Endothelial cell of umbilical vein (primary cell): ENCODE measurements around the gene KCNG2. TPM values are rescaled to one million over a fixed set of nuclear protein-coding genes. Genes with fewer than 3 reads are reported as not detected.

Experiments
- BruUV-seq: library from RNA; stranded (reverse); fragments of 400-500 nt; replicated peaks from 2 replicates; lab custom pipeline; 2021; lab: Mats Ljungman, UMichigan
- CTCF ChIA-PET: fragments of 300-600, 350-600 bp; sonication (Branson Sonifier 250); formaldehyde crosslinking; loops from one replicate; lab custom pipeline; 2021; ENCODE audit warnings: antibody characterized with exemption, inconsistent platforms; lab: Charles Lee
- POLR2A ChIA-PET: fragments of 300-600, 350-600 bp; sonication (Branson Sonifier 250); formaldehyde crosslinking; loops from one replicate; lab custom pipeline; 2021; ENCODE audit warnings: antibody characterized with exemption, inconsistent platforms; lab: Charles Lee
- DNase-seq: peaks from one replicate; pipeline ENCODE4 v3.0.0-alpha.2; 2011; ENCODE audit warnings: low read depth, low spot score
- FAIRE-seq: peaks from 2 replicates; lab custom pipeline; 2011; peaks lifted over from hg19 to GRCh38; lab: Jason Lieb, UNC
- H2AFZ ChIP-seq: 2 replicates; pipeline ENCODE4 v1.6.0; 2012; ENCODE audit warnings: low read depth, low read length, control low read depth, inconsistent platforms
- H3K27ac ChIP-seq: 2 replicates; pipeline ENCODE4 v1.5.1; 2011; ENCODE audit warnings: low read depth, mild to moderate bottlenecking, control low read depth, low read length, moderate library complexity; ENCODE audit not compliant: insufficient read depth
- H3K27me3 ChIP-seq, 2 experiments: 2 replicates each; pipeline versions ENCODE4 v1.6.0 to v1.6.1; 2011; ENCODE audit warnings: low read length in 2 of 2, mixed read lengths in 1 of 2; ENCODE audit not compliant: control insufficient read depth in 2 of 2, insufficient read depth in 2 of 2
- H3K36me3 ChIP-seq, 2 experiments: 2 replicates in 1 of 2; 3 replicates in 1 of 2; pipeline ENCODE4 v1.5.1; 2011; ENCODE audit warnings: low read length in 2 of 2, mild to moderate bottlenecking in 1 of 2, moderate library complexity in 1 of 2; ENCODE audit not compliant: control insufficient read depth in 2 of 2, insufficient read depth in 2 of 2; ENCODE audit errors: extremely low read depth in 1 of 2
- H3K4me1 ChIP-seq: 3 replicates; pipeline ENCODE4 v1.5.1; 2011; ENCODE audit warnings: mild to moderate bottlenecking, low read length; ENCODE audit not compliant: control insufficient read depth, insufficient read depth; ENCODE audit errors: extremely low read depth
- H3K4me2 ChIP-seq: 2 replicates; pipeline ENCODE4 v1.6.1; 2011; ENCODE audit warnings: low read length, control low read depth, mixed read lengths; ENCODE audit not compliant: insufficient read depth
- H3K4me3 ChIP-seq, 3 experiments: fragments of 200-600 bp in 1 of 3; sonication (generic), shearing (Covaris generic) in 1 of 3; replicated peaks in 1 of 3; 2 replicates each; pipeline ENCODE4 v1.5.1; 2011 to 2016; ENCODE audit warnings: control low read depth in 3 of 3, low read length in 3 of 3, mild to moderate bottlenecking in 2 of 3, inconsistent platforms in 1 of 3, low read depth in 1 of 3, moderate library complexity in 1 of 3; ENCODE audit not compliant: insufficient read depth in 1 of 3
- H3K79me2 ChIP-seq: 2 replicates; pipeline ENCODE4 v1.6.0; 2012; ENCODE audit warnings: low read length, inconsistent platforms; ENCODE audit not compliant: control insufficient read depth, insufficient read depth
- H3K9ac ChIP-seq: replicated peaks from 2 replicates; pipeline ENCODE3; 2011; ENCODE audit warnings: low read length, control low read depth; ENCODE audit not compliant: insufficient read depth; ENCODE audit errors: extremely low read depth
- H3K9me1 ChIP-seq: replicated peaks from 3 replicates; pipeline ENCODE4 v1.6.0; 2011; ENCODE audit warnings: mild to moderate bottlenecking, low read length; ENCODE audit not compliant: control insufficient read depth, insufficient read depth; ENCODE audit errors: extremely low read depth
- H3K9me3 ChIP-seq: replicated peaks from 2 replicates; pipeline ENCODE4 v1.5.1; 2012; ENCODE audit warnings: low read length, inconsistent platforms; ENCODE audit not compliant: control insufficient read depth, insufficient read depth
- H4K20me1 ChIP-seq: replicated peaks from 2 replicates; pipeline ENCODE3; 2011; ENCODE audit warnings: mild to moderate bottlenecking, low read length; ENCODE audit not compliant: control insufficient read depth, insufficient read depth; ENCODE audit errors: extremely low read depth
- EZH2 ChIP-seq: IDR thresholded peaks from 2 replicates; pipeline ENCODE4 v1.6.1; 2012; ENCODE audit warnings: borderline replicate concordance, low read depth, mild to moderate bottlenecking, moderate library complexity, low read length, inconsistent platforms; ENCODE audit not compliant: severe bottlenecking
- FOS ChIP-seq: IDR thresholded peaks from 2 replicates; pipeline ENCODE4 v1.6.1; 2011; ENCODE audit warnings: mild to moderate bottlenecking, low read length, moderate library complexity, borderline replicate concordance; ENCODE audit not compliant: insufficient read depth
- GATA2 ChIP-seq: IDR thresholded peaks from 2 replicates; pipeline ENCODE4 v1.7.0; 2011; ENCODE audit warnings: low read depth, mild to moderate bottlenecking, moderate library complexity, mixed read lengths, low read length; ENCODE audit not compliant: insufficient read length, insufficient read depth
- JUN ChIP-seq: IDR thresholded peaks from 2 replicates; pipeline ENCODE4 v1.6.1; 2011; ENCODE audit warnings: borderline replicate concordance, low read depth; ENCODE audit not compliant: insufficient read length, insufficient read depth
- MAX ChIP-seq: IDR thresholded peaks from 2 replicates; pipeline ENCODE4 v1.6.1; 2011; ENCODE audit not compliant: insufficient read depth, insufficient read length
- MYC ChIP-seq: IDR thresholded peaks from one replicate; pipeline ENCODE4 v1.6.1; 2011; ENCODE audit warnings: mild to moderate bottlenecking, low read depth, low read length
- POLR2A ChIP-seq: IDR thresholded peaks from 2 replicates; pipeline ENCODE4 v1.6.1; 2012; ENCODE audit warnings: low read depth, mild to moderate bottlenecking, control low read depth, low read length
- POLR2AphosphoS5 ChIP-seq: IDR thresholded peaks from 2 replicates; pipeline ENCODE4 v1.6.1; 2012; ENCODE audit warnings: low read depth, mild to moderate bottlenecking, control low read depth, low read length, moderate library complexity; ENCODE audit not compliant: insufficient read depth
- dilution Hi-C: fragments of 300-500 bp; cut with MboI; formaldehyde crosslinking; loops from one replicate; pipeline ENCODE4 v1.15.0; 2019; ENCODE audit warnings: low sequenced_read_pairs; ENCODE audit not compliant: extremely low pct_ligation_motif_present
- intact Hi-C: fragments of 100-400 bp; cut with micrococcal nuclease; formaldehyde crosslinking; loops from one replicate; pipeline ENCODE4 v1.10.0; 2022
- polyA plus RNA-seq, 4 experiments: library from polyadenylated mRNA; depleted of rRNA in 3 of 4; stranded (reverse) in 3 of 4; unstranded in 1 of 4; fragments of >200 nt; gene quantifications; 2 replicates each; pipeline versions ENCODE4 v1.2.1 to v1.2.3, GENCODE V29; 2011 to 2012; ENCODE audit warnings: missing spikeins in 1 of 4
- total RNA-seq: library from RNA; stranded (reverse); gene quantifications from 2 replicates; pipeline ENCODE4 v1.2.3, GENCODE V29; 2021
- TF ChIP-seq, protein P1 (sequence below), 2 donors: IDR thresholded peaks; 1 replicate in 1 of 2; 2 replicates in 1 of 2; pipeline ENCODE4 v1.5.1; 2011; ENCODE audit warnings: low read length in 2 of 2, mild to moderate bottlenecking in 2 of 2, moderate library complexity in 2 of 2, control low read depth in 1 of 2, inconsistent platforms in 1 of 2, low read depth in 1 of 2; ENCODE audit not compliant: insufficient read depth in 1 of 2; ENCODE audit errors: extremely low read depth in 1 of 2

Gene KCNG2
- total and polyA plus RNA-seq, 2 donors (not counting 3 experiments of a cell fraction or from before 2014, with no cell fraction given) = not detected

DNA sequence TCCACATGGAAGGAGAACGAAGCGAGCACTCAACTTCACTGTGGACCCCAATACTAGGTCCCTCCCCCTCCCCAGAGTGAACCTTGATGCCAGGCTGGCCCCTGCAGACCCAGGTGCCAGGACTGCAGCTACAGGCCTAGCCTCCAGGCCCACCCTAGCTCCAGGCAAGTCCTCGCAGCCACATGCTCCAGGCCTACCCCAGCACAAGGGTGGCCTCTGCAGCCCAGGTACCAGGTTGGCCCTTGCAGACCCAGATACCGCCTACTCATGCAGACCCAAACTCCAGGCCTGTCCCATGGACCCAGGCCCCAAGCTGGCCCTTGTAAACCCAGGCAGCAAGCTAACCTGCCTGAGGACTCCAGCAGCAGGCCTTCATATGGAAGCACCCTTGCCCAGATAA lies 44.2 kb downstream of the KCNG2 start:
- no peaks in the 10 kb centered on the region for H3K27me3 ChIP-seq
- DNase-seq = no peak
- ChIA-PET CTCF (no interaction called here), POLR2A (no interaction called here)
- H4K20me1 ChIP-seq = no peaks in the 10 kb centered on the region
- BruUV-seq = no TSS peak
- no peaks in the 10 kb centered on the region for H3K36me3 ChIP-seq
- dilution Hi-C loops (no loop called here), intact Hi-C loops (no loop called here)
- no peak overlapping the region for H3K4me3 ChIP-seq
- no peak overlapping the region for H3K4me2 ChIP-seq
- no peaks in the 10 kb centered on the region for H3K4me1 ChIP-seq
- no peak for FAIRE-seq
- no peaks in the 10 kb centered on the region for H3K9me1 ChIP-seq
- H3K27ac ChIP-seq = no peak overlapping the region
- no peak overlapping the region for H3K9ac ChIP-seq
- no peaks in the 10 kb centered on the region for H3K79me2 ChIP-seq
- TF ChIP-seq FOS (no peak), MYC (no peak), POLR2AphosphoS5 (no peak), EZH2 (no peak), MAX (no peak), JUN (no peak), GATA2 (no peak), POLR2A (no peak)
- TF ChIP-seq, protein P1, sequence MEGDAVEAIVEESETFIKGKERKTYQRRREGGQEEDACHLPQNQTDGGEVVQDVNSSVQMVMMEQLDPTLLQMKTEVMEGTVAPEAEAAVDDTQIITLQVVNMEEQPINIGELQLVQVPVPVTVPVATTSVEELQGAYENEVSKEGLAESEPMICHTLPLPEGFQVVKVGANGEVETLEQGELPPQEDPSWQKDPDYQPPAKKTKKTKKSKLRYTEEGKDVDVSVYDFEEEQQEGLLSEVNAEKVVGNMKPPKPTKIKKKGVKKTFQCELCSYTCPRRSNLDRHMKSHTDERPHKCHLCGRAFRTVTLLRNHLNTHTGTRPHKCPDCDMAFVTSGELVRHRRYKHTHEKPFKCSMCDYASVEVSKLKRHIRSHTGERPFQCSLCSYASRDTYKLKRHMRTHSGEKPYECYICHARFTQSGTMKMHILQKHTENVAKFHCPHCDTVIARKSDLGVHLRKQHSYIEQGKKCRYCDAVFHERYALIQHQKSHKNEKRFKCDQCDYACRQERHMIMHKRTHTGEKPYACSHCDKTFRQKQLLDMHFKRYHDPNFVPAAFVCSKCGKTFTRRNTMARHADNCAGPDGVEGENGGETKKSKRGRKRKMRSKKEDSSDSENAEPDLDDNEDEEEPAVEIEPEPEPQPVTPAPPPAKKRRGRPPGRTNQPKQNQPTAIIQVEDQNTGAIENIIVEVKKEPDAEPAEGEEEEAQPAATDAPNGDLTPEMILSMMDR (IDR thresholded peaks at IDR 0.05; ENCODE audit: extremely low read depth in 1 of 2, insufficient read depth in 1 of 2, low read depth in 1 of 2, low read length in 2 of 2) = no peak
- no peaks in the 10 kb centered on the region for H3K9me3 ChIP-seq
- no peak overlapping the region for H2AFZ ChIP-seq
